ENCODE measurements around the gene KRTAP4-9.
"Not testable (repeated sequence)": the region's sequence is repeated elsewhere in the genome, so short reads cannot be mapped to it uniquely, and the experiment has no call there.

The KRTAP4-9 gene

GRCh38 chr17:41098042-41098441 lies 7.1 kb upstream of the KRTAP4-9 start, which contains the start of gene KRTAP4-8:
TSS of gene KRTAP4-8 (minus strand) at chr17:41098142. CDS start at chr17:41098084, 58 bp downstream.
- no peak for DNase-seq (ENCODE audit: low spot score)

- DNase-seq (ENCODE audit: low spot score), result no peak
Measured at GRCh38 chr17:41098481-41098880, 6.7 kb upstream of the KRTAP4-9 start.

- DNase-seq (ENCODE audit: low spot score), result not testable (repeated sequence)
Measured at GRCh38 chr17:41099682-41100480, 5.3 kb upstream of the KRTAP4-9 start.

GRCh38 chr17:41101586-41102259 lies 3.5 kb upstream of the KRTAP4-9 start, which contains the start of gene KRTAP4-16:
TSS of gene KRTAP4-16 (minus strand) at chr17:41102209. CDS start at chr17:41102209, 0 bp downstream.
- DNase-seq (ENCODE audit: low spot score), result no peak

- no peak for DNase-seq (ENCODE audit: low spot score)
Measured at GRCh38 chr17:41103896-41104295, 1.3 kb upstream of the KRTAP4-9 start.

GRCh38 chr17:41104386-41105038 lies 677 bp upstream of the KRTAP4-9 start:
- not testable (repeated sequence) for DNase-seq (ENCODE audit: low spot score)

- no peak for DNase-seq (ENCODE audit: low spot score)
Measured at GRCh38 chr17:41107941-41108450, 2.8 kb downstream of the KRTAP4-9 start.

- DNase-seq (ENCODE audit: low spot score), result not testable (repeated sequence)
Measured at GRCh38 chr17:41108728-41109386, 3.7 kb downstream of the KRTAP4-9 start.

- DNase-seq (ENCODE audit: low spot score), result no peak
Measured at GRCh38 chr17:41111151-41111885, 6.1 kb downstream of the KRTAP4-9 start.

- DNase-seq (ENCODE audit: low spot score), result no peak
Measured at GRCh38 chr17:41116297-41116696, 11.1 kb downstream of the KRTAP4-9 start.

- DNase-seq (ENCODE audit: low spot score), result not testable (repeated sequence)
Measured at GRCh38 chr17:41117846-41118386, 12.7 kb downstream of the KRTAP4-9 start, which contains the start of gene KRTAP4-11. TSS of gene KRTAP4-11 (minus strand) at chr17:41118373. CDS start at chr17:41118315, 58 bp downstream.

GRCh38 chr17:41118721-41119120 lies 13.5 kb downstream of the KRTAP4-9 start:
- DNase-seq (ENCODE audit: low spot score), result no peak

- peak; percentile 25 for DNase-seq (ENCODE audit: low spot score)
Measured at GRCh38 chr17:41119696-41120690, 14.8 kb downstream of the KRTAP4-9 start.

GRCh38 chr17:41121742-41122141 lies 16.6 kb downstream of the KRTAP4-9 start:
- no peak for DNase-seq (ENCODE audit: low spot score)

- not testable (repeated sequence) for DNase-seq (ENCODE audit: low spot score)
Measured at GRCh38 chr17:41123292-41123990, 18.3 kb downstream of the KRTAP4-9 start.

- not testable (repeated sequence) for DNase-seq (ENCODE audit: low spot score)
Measured at GRCh38 chr17:41123991-41124371, 18.8 kb downstream of the KRTAP4-9 start, which contains the start of gene KRTAP4-12. TSS of gene KRTAP4-12 (minus strand) at chr17:41124182. CDS start at chr17:41124122, 60 bp downstream.

GRCh38 chr17:41125064-41125463 lies 19.9 kb downstream of the KRTAP4-9 start:
- DNase-seq (ENCODE audit: low spot score), result no peak

GRCh38 chr17:41126412-41126811 lies 21.2 kb downstream of the KRTAP4-9 start:
- DNase-seq (ENCODE audit: low spot score), result no peak

GRCh38 chr17:41127371-41127770 lies 22.2 kb downstream of the KRTAP4-9 start:
- DNase-seq (ENCODE audit: low spot score), result no peak

Data from pons (tissue), 1 donor.